Lung (tissue), 12 donors: ENCODE measurements around the gene OR8B8. TPM values are rescaled to one million over a fixed set of nuclear protein-coding genes. Genes with fewer than 3 reads are reported as not detected.

Source experiments
- ATAC-seq: fragments of 200-7000 bp; cut with Tn5 transposase; one replicate; pipeline ENCODE4 v1.9.1; 2020; ENCODE audit warnings: moderate number of reproducible peaks; ENCODE audit not compliant: insufficient read depth, low FRiP score
- DNase-seq, 3 donors: peaks; one replicate each; pipeline ENCODE4 v3.0.0-alpha.2; 2013 to 2017
- H3K27ac ChIP-seq, 2 donors: one replicate each; pipeline ENCODE4 v1.5.1; 2013; ENCODE audit warnings: mild to moderate bottlenecking in 2 of 2, moderate library complexity in 2 of 2, control low read depth in 1 of 2, inconsistent platforms in 1 of 2, low read depth in 1 of 2, low read length in 1 of 2
- H3K27me3 ChIP-seq, 3 donors: one replicate each; pipeline ENCODE4 v1.5.1; 2013; ENCODE audit warnings: low read length in 2 of 3; ENCODE audit not compliant: control insufficient read depth in 3 of 3, insufficient read depth in 3 of 3
- H3K36me3 ChIP-seq, 4 donors: one replicate each; pipeline ENCODE4 v1.5.1; 2013; ENCODE audit warnings: low read length in 4 of 4, mild to moderate bottlenecking in 1 of 4, moderate library complexity in 1 of 4; ENCODE audit not compliant: control insufficient read depth in 4 of 4, insufficient read depth in 4 of 4
- H3K4me1 ChIP-seq, 5 donors: one replicate each; pipeline ENCODE4 v1.5.1; 2013; ENCODE audit warnings: low read length in 5 of 5, mild to moderate bottlenecking in 2 of 5, moderate library complexity in 1 of 5; ENCODE audit not compliant: control insufficient read depth in 5 of 5, insufficient read depth in 5 of 5
- H3K4me3 ChIP-seq: one replicate; pipeline ENCODE4 v1.5.1; 2013; ENCODE audit warnings: mild to moderate bottlenecking, control low read depth, moderate library complexity
- H3K9ac ChIP-seq, 2 donors: one replicate each; pipeline ENCODE4 v1.5.1; 2013; ENCODE audit warnings: low read length in 2 of 2, control low read depth in 1 of 2; ENCODE audit not compliant: insufficient read depth in 1 of 2
- H3K9me3 ChIP-seq, 4 donors: one replicate each; pipeline ENCODE4 v1.5.1; 2013; ENCODE audit warnings: low read length in 3 of 4, mild to moderate bottlenecking in 1 of 4, moderate library complexity in 1 of 4; ENCODE audit not compliant: control insufficient read depth in 4 of 4, insufficient read depth in 3 of 4
- WGBS, 2 donors: extraction: QIAGEN DNeasy Blood & Tissue Kit; methylation state at CpG; one replicate each; pipeline ENCODE4 v1.1.7; 2013; 5-methylcytosine and 5-hydroxymethylcytosine counted together
- polyA plus RNA-seq, 2 donors: library from polyadenylated mRNA; stranded (reverse); fragments of 200-250 nt; gene quantifications; one replicate each; pipeline ENCODE4 v1.2.1, GENCODE V29; 2013
- total RNA-seq, 2 donors: library from RNA; depleted of rRNA in 1 of 2; stranded (reverse); fragments of >200 nt in 1 of 2; gene quantifications; one replicate each; pipeline ENCODE4 v1.2.1, GENCODE V29; 2014 to 2021
- TF ChIP-seq, protein P1 (sequence below): IDR thresholded peaks from 2 replicates; pipeline ENCODE4 v1.5.1; 2012; ENCODE audit warnings: mild to moderate bottlenecking; ENCODE audit errors: control extremely low read depth, extremely low read depth
- donor health status: control.
- donor health status: control.
- donor health status: Bipolar disorder and iron deficiency.
- donor health status: healthy.
- donor health status: DM: yes; HTN: yes; CAD: no.

The OR8B8 gene
- total and polyA plus RNA-seq, 4 donors: not detected

DNA sequence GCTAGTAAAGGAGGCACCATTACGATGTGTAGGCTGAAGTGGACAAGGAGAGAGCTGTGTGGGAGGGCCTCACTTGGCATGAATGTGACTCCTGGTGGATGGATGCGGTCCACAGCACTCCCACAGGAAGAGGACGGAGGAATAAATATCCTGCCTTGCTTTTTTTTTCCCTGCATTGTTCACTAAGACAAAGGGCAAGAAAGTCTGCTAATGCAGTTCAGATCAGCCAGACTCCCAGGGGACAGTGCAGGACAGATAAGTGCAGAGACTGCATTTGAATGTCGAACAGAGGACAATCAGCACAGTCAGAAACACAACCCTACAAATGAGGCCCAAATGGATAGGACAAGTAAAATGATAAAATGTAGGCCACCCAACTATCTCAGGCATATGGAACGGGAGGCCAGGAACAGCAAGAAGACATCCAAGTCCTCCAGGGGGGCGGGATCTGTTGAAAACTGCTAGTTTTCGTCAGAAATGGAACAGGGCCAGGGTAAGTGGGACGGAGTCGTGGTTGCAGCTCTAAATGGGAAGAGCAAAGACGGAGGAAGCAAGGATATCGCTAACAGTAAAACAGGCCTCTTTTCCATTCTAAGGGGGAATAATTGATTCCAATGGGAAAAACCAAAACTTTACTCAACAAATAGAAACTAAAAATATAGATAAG is 25.2 kb upstream of the OR8B8 start:
- TF ChIP-seq, protein P1, sequence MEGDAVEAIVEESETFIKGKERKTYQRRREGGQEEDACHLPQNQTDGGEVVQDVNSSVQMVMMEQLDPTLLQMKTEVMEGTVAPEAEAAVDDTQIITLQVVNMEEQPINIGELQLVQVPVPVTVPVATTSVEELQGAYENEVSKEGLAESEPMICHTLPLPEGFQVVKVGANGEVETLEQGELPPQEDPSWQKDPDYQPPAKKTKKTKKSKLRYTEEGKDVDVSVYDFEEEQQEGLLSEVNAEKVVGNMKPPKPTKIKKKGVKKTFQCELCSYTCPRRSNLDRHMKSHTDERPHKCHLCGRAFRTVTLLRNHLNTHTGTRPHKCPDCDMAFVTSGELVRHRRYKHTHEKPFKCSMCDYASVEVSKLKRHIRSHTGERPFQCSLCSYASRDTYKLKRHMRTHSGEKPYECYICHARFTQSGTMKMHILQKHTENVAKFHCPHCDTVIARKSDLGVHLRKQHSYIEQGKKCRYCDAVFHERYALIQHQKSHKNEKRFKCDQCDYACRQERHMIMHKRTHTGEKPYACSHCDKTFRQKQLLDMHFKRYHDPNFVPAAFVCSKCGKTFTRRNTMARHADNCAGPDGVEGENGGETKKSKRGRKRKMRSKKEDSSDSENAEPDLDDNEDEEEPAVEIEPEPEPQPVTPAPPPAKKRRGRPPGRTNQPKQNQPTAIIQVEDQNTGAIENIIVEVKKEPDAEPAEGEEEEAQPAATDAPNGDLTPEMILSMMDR: no peak
- no peaks in the 10 kb centered on the region for H3K27me3 ChIP-seq
- no peaks in the 10 kb centered on the region for H3K36me3 ChIP-seq
- H3K9me3 ChIP-seq: no peaks in the 10 kb centered on the region
- DNase-seq (peak in 1 of 3 donors; percentile 16), ATAC-seq (no peak)
- 77 to 84% methylated on average over 11 of the region's 11 CpGs for WGBS, 2 donors
- H3K4me3 ChIP-seq: no peak overlapping the region
- H3K27ac ChIP-seq: no peak overlapping the region
- peaks cover 0 to 2% (median 0%) of the 10 kb centered on the region in 5 donors for H3K4me1 ChIP-seq
- H3K9ac ChIP-seq: no peak overlapping the region

DNA sequence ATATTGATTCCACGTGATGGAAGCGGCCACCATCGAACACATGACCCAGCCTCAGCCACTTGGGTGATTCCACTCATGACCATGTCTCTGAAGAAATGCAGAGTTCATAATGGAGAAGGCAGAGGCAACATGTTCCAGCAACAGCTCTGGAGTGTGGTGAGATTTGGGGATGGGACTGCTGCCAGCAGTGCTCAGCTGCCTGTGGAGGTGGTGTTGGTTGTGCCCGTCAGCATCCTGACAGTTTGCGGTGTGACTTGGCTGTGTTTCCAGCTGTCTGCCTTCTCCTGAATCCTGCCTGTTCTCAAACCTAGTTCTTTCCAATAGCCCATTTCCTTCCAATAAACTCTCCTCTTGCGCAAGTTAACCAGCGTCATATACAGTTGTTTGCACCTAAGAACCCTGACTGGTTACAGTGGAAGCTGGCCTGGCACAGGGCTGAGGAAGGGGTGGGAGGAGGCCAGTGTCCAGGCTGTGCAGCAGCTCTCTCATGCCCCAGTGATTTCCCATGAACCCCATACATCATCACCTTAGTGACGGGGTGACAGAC is 22.0 kb upstream of the OR8B8 start:
- no peak overlapping the region for H3K9ac ChIP-seq
- DNase-seq (peak in 1 of 3 donors; percentile 45), ATAC-seq (peak; percentile 32)
- TF ChIP-seq, protein P1: no peak
- no peaks in the 10 kb centered on the region for H3K27me3 ChIP-seq
- no peaks in the 10 kb centered on the region for H3K4me1 ChIP-seq
- H3K27ac ChIP-seq: no peak overlapping the region
- peaks cover 0 to 2% (median 0%) of the 10 kb centered on the region in 4 donors for H3K9me3 ChIP-seq
- H3K4me3 ChIP-seq: no peak overlapping the region
- no peaks in the 10 kb centered on the region for H3K36me3 ChIP-seq
- 69 to 70% methylated on average over 8 of the region's 8 CpGs for WGBS, 2 donors

DNA sequence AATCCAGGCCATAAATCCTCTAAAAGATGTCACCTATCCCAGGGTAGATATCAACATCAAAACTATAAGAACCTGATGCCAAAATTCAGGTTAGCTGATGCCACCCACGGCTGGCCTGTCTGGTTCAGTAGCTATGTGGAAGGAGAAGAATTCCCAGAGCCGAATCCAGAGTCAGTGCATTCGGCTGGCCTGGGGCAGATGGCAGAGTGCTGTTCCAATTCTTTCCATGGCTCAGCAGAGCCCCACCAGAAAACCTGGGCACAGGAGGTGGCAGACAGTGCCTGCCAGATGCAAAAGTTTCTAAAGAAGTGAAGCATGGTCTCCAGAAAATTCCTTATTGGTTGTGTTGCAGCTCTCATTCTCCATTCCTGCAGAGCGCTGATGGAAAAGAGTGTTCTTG is 19.9 kb upstream of the OR8B8 start:
- DNase-seq (no peak), ATAC-seq (no peak)
- H3K4me1 ChIP-seq: no peaks in the 10 kb centered on the region
- H3K36me3 ChIP-seq: no peaks in the 10 kb centered on the region
- TF ChIP-seq, protein P1: no peak
- WGBS, 2 donors: 81 to 93% methylated on average over 4 of the region's 4 CpGs
- no peak overlapping the region for H3K4me3 ChIP-seq
- no peaks in the 10 kb centered on the region for H3K27me3 ChIP-seq
- no peak overlapping the region for H3K27ac ChIP-seq
- H3K9me3 ChIP-seq: peaks cover 0 to 2% (median 0%) of the 10 kb centered on the region in 4 donors
- no peak overlapping the region for H3K9ac ChIP-seq

DNA sequence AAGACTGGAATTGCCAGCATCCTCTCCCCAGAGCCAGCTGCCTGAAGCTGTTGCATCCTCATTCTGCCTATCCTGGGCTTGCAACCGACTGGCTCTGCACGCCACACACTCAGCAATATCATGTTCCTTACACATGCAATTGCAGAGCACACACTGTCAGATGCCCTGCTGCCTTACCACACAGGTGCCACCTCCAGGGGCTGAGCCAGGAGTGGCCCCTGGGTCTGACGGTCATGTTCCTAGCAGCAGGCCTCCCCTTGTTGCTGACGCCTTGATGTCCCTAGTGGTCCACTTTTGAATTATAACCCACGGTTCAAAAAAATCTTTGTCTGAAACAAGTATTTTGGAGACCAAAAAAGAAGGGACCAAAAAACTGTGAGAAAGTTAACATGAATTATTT is 18.5 kb upstream of the OR8B8 start:
- TF ChIP-seq, protein P1: no peak
- DNase-seq (no peak), ATAC-seq (no peak)
- Histone ChIP-seq H3K27ac (no peak overlapping the region), H3K4me1 (no peaks in the 10 kb centered on the region), H3K9ac (no peak overlapping the region), H3K36me3 (no peaks in the 10 kb centered on the region), H3K9me3 (peaks cover 0 to 5% (median 0%) of the 10 kb centered on the region in 4 donors), H3K27me3 (no peaks in the 10 kb centered on the region), H3K4me3 (no peak overlapping the region)
- WGBS, 2 donors: 87 to 91% methylated on average over 5 of the region's 5 CpGs
